Liver (tissue), 3 donors: ENCODE results near the gene AMY1C.
"Not testable (repeated sequence)": the region's sequence is repeated elsewhere in the genome, so short reads cannot be mapped to it uniquely, and the experiment has no call there.

Source experiments
- FOXA1 ChIP-seq: IDR thresholded peaks from 2 replicates; pipeline ENCODE4 v1.6.1; 2016; ENCODE audit warnings: antibody characterized with exemption
- HNF4G ChIP-seq: IDR thresholded peaks from 2 replicates; pipeline ENCODE4 v1.6.1; 2016; ENCODE audit warnings: antibody characterized with exemption
- TAF1 ChIP-seq: conservative IDR thresholded peaks from 2 replicates; pipeline ENCODE4 v1.6.1; 2016; ENCODE audit warnings: antibody characterized with exemption, mild to moderate bottlenecking
- YY1 ChIP-seq: IDR thresholded peaks from 2 replicates; pipeline ENCODE4 v1.6.1; 2016; ENCODE audit warnings: antibody characterized with exemption, mild to moderate bottlenecking
- TF ChIP-seq, protein P1 (sequence below): fragments of 150-350 bp; IDR thresholded peaks from 2 replicates; pipeline ENCODE4 v1.5.1; 2017; ENCODE audit warnings: improper control_type of control experiment, low read depth, low read length; ENCODE audit not compliant: missing input control
- TF ChIP-seq, protein P2 (sequence below): IDR thresholded peaks from 2 replicates; pipeline ENCODE4 v1.6.1; 2016; ENCODE audit warnings: antibody characterized with exemption
- TF ChIP-seq, protein P3 (sequence below): IDR thresholded peaks from 2 replicates; pipeline ENCODE4 v1.6.1; 2016; ENCODE audit warnings: antibody characterized with exemption, mild to moderate bottlenecking
- donor health status: healthy.
- donor health status: healthy.

DNA sequence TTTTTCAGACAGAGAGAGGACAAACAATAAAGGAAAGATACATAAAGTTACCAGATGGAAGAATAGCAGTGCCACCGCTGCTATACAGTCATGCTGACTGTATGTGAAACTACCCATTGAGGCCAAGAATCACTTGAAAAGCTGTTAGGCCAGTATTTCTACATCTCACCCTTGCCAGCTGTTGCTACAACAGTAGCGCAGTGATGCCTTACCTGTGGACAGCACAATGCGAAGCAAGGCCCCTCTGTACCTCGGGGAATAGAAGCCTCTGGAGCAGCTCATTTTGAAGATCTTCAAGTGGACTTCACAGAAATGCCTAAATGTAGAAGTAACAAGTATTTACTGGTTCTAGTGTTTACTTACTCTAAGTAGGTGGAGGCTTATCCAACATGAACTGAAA, 49.0 kb upstream of the AMY1C start:
- TF ChIP-seq, protein P1, sequence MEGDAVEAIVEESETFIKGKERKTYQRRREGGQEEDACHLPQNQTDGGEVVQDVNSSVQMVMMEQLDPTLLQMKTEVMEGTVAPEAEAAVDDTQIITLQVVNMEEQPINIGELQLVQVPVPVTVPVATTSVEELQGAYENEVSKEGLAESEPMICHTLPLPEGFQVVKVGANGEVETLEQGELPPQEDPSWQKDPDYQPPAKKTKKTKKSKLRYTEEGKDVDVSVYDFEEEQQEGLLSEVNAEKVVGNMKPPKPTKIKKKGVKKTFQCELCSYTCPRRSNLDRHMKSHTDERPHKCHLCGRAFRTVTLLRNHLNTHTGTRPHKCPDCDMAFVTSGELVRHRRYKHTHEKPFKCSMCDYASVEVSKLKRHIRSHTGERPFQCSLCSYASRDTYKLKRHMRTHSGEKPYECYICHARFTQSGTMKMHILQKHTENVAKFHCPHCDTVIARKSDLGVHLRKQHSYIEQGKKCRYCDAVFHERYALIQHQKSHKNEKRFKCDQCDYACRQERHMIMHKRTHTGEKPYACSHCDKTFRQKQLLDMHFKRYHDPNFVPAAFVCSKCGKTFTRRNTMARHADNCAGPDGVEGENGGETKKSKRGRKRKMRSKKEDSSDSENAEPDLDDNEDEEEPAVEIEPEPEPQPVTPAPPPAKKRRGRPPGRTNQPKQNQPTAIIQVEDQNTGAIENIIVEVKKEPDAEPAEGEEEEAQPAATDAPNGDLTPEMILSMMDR, result not testable (repeated sequence)
- TF ChIP-seq, protein P2, sequence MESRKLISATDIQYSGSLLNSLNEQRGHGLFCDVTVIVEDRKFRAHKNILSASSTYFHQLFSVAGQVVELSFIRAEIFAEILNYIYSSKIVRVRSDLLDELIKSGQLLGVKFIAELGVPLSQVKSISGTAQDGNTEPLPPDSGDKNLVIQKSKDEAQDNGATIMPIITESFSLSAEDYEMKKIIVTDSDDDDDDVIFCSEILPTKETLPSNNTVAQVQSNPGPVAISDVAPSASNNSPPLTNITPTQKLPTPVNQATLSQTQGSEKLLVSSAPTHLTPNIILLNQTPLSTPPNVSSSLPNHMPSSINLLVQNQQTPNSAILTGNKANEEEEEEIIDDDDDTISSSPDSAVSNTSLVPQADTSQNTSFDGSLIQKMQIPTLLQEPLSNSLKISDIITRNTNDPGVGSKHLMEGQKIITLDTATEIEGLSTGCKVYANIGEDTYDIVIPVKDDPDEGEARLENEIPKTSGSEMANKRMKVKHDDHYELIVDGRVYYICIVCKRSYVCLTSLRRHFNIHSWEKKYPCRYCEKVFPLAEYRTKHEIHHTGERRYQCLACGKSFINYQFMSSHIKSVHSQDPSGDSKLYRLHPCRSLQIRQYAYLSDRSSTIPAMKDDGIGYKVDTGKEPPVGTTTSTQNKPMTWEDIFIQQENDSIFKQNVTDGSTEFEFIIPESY, result not testable (repeated sequence)
- not testable (repeated sequence) for TF ChIP-seq YY1, FOXA1, TAF1, HNF4G
- TF ChIP-seq, protein P3, sequence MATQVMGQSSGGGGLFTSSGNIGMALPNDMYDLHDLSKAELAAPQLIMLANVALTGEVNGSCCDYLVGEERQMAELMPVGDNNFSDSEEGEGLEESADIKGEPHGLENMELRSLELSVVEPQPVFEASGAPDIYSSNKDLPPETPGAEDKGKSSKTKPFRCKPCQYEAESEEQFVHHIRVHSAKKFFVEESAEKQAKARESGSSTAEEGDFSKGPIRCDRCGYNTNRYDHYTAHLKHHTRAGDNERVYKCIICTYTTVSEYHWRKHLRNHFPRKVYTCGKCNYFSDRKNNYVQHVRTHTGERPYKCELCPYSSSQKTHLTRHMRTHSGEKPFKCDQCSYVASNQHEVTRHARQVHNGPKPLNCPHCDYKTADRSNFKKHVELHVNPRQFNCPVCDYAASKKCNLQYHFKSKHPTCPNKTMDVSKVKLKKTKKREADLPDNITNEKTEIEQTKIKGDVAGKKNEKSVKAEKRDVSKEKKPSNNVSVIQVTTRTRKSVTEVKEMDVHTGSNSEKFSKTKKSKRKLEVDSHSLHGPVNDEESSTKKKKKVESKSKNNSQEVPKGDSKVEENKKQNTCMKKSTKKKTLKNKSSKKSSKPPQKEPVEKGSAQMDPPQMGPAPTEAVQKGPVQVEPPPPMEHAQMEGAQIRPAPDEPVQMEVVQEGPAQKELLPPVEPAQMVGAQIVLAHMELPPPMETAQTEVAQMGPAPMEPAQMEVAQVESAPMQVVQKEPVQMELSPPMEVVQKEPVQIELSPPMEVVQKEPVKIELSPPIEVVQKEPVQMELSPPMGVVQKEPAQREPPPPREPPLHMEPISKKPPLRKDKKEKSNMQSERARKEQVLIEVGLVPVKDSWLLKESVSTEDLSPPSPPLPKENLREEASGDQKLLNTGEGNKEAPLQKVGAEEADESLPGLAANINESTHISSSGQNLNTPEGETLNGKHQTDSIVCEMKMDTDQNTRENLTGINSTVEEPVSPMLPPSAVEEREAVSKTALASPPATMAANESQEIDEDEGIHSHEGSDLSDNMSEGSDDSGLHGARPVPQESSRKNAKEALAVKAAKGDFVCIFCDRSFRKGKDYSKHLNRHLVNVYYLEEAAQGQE, result not testable (repeated sequence)
